Mesenchymal stem cell (in vitro differentiated cells and primary cell): ENCODE data around the gene OR5D16. TPM values are rescaled to one million over a fixed set of nuclear protein-coding genes. Genes with fewer than 3 reads are reported as not detected.
"Not testable (repeated sequence)": the region's sequence is repeated elsewhere in the genome, so short reads cannot be mapped to it uniquely, and the experiment has no call there.

Experiments
- DNase-seq: peaks from one replicate; pipeline ENCODE4 v3.0.0-alpha.2; 2013
- H2AFZ ChIP-seq: one replicate; pipeline ENCODE4 v1.6.1; 2013; ENCODE audit warnings: low read depth, mild to moderate bottlenecking, control low read depth, inconsistent platforms, low read length, moderate library complexity
- H2AK5ac ChIP-seq: 2 replicates; pipeline ENCODE4 v1.6.1; 2013; ENCODE audit warnings: low read length, moderate library complexity, mild to moderate bottlenecking, inconsistent platforms; ENCODE audit not compliant: severe bottlenecking
- H2BK120ac ChIP-seq: one replicate; pipeline ENCODE4 v1.6.1; 2013; ENCODE audit warnings: low read depth, mild to moderate bottlenecking, inconsistent platforms, low read length, moderate library complexity
- H2BK12ac ChIP-seq, 2 experiments: one replicate each; pipeline ENCODE4 v1.6.1; 2013; ENCODE audit warnings: inconsistent platforms in 2 of 2, low read length in 2 of 2, mild to moderate bottlenecking in 2 of 2, moderate library complexity in 2 of 2, control low read depth in 1 of 2
- H2BK15ac ChIP-seq: one replicate; pipeline ENCODE4 v1.6.1; 2013; ENCODE audit warnings: mild to moderate bottlenecking, low read depth, inconsistent platforms; ENCODE audit not compliant: poor library complexity, severe bottlenecking
- H2BK5ac ChIP-seq: 2 replicates; pipeline ENCODE4 v1.6.1; 2013; ENCODE audit warnings: low read depth, mild to moderate bottlenecking, low read length, control low read depth, inconsistent platforms; ENCODE audit not compliant: poor library complexity, severe bottlenecking
- H3K14ac ChIP-seq, 2 experiments: one replicate each; pipeline ENCODE4 v1.6.1; 2013; ENCODE audit warnings: inconsistent platforms in 2 of 2, low read length in 2 of 2, control low read depth in 1 of 2, mild to moderate bottlenecking in 1 of 2, moderate library complexity in 1 of 2
- H3K18ac ChIP-seq, 2 experiments: one replicate each; pipeline ENCODE4 v1.6.1; 2013; ENCODE audit warnings: inconsistent platforms in 2 of 2, low read length in 2 of 2, control low read depth in 1 of 2, low read depth in 1 of 2, mild to moderate bottlenecking in 1 of 2
- H3K23ac ChIP-seq, 2 experiments: one replicate each; pipeline ENCODE4 v1.6.1; 2013; ENCODE audit warnings: inconsistent platforms in 2 of 2, low read length in 2 of 2, mild to moderate bottlenecking in 2 of 2, moderate library complexity in 2 of 2, control low read depth in 1 of 2
- H3K27ac ChIP-seq: 2 replicates; pipeline ENCODE4 v1.5.1; 2013; ENCODE audit warnings: mild to moderate bottlenecking, moderate library complexity, low read length, control low read depth, inconsistent platforms; ENCODE audit not compliant: poor library complexity, severe bottlenecking
- H3K27me3 ChIP-seq, 2 experiments: 2 replicates each; pipeline versions ENCODE4 v1.6.1 to v1.7.0; 2013; ENCODE audit warnings: low read length in 2 of 2, mild to moderate bottlenecking in 2 of 2, moderate library complexity in 2 of 2, control low read depth in 1 of 2, inconsistent platforms in 1 of 2; ENCODE audit not compliant: control insufficient read depth in 1 of 2, insufficient read depth in 1 of 2
- H3K36me3 ChIP-seq, 2 experiments: 2 replicates each; pipeline versions ENCODE4 v1.6.1 to v1.7.0; 2013; ENCODE audit warnings: low read length in 2 of 2, control low read depth in 1 of 2, inconsistent platforms in 1 of 2, low read depth in 1 of 2, mild to moderate bottlenecking in 1 of 2; ENCODE audit not compliant: insufficient read depth in 2 of 2, control insufficient read depth in 1 of 2
- H3K4ac ChIP-seq, 2 experiments: one replicate each; pipeline ENCODE4 v1.6.1; 2013; ENCODE audit warnings: inconsistent platforms in 2 of 2, low read length in 2 of 2, mild to moderate bottlenecking in 2 of 2, moderate library complexity in 2 of 2, control low read depth in 1 of 2, low read depth in 1 of 2
- H3K4me1 ChIP-seq: 2 replicates; pipeline ENCODE4 v1.6.1; 2013; ENCODE audit warnings: low read depth, low read length, control low read depth; ENCODE audit not compliant: control insufficient read depth, insufficient read depth
- H3K4me2 ChIP-seq: 2 replicates; pipeline ENCODE4 v1.6.1; 2013; ENCODE audit warnings: low read length, mild to moderate bottlenecking, inconsistent platforms; ENCODE audit not compliant: poor library complexity, severe bottlenecking
- H3K4me3 ChIP-seq, 2 experiments: 2 replicates each; pipeline versions ENCODE4 v1.5.1 to v1.7.0; 2013; ENCODE audit warnings: low read length in 2 of 2, mild to moderate bottlenecking in 2 of 2, control low read depth in 1 of 2, low read depth in 1 of 2; ENCODE audit not compliant: insufficient read depth in 1 of 2
- H3K79me1 ChIP-seq: replicated peaks from 2 replicates; pipeline ENCODE4 v1.6.1; 2013; ENCODE audit warnings: mild to moderate bottlenecking, control low read depth, low read length, inconsistent platforms; ENCODE audit not compliant: poor library complexity, severe bottlenecking
- H3K9ac ChIP-seq: 2 replicates; pipeline ENCODE4 v1.7.0; 2013; ENCODE audit warnings: mild to moderate bottlenecking, low read length, moderate library complexity
- H3K9me3 ChIP-seq: 2 replicates; pipeline ENCODE4 v1.7.0; 2013; ENCODE audit warnings: mild to moderate bottlenecking, low read length; ENCODE audit not compliant: control insufficient read depth
- H4K8ac ChIP-seq: one replicate; pipeline ENCODE4 v1.6.1; 2013; ENCODE audit warnings: inconsistent platforms, mild to moderate bottlenecking, low read length, moderate library complexity
- H4K91ac ChIP-seq: one replicate; pipeline ENCODE4 v1.6.1; 2013; ENCODE audit warnings: mild to moderate bottlenecking, low read length, inconsistent platforms
- WGBS: methylation state at CpG from one replicate; pipeline ENCODE4 v1.1.7; 2013; ENCODE audit warnings: mixed read lengths; 5-methylcytosine and 5-hydroxymethylcytosine counted together
- small RNA-seq: library from polyadenylated mRNA; stranded (forward); fragments of <200 nt; extraction: miRNeasy Mini kit (QIAGEN cat#:217004); gene quantifications from one replicate; pipeline ENCODE3, GENCODE V24; 2013; ENCODE audit warnings: low read depth

The OR5D16 gene

GRCh38 chr11:55884995-55885394 lies 46.4 kb downstream of the OR5D16 start:
- WGBS = 70% methylated on average over 4 of the region's 4 CpGs
- DNase-seq = not testable (repeated sequence)

GRCh38 chr11:55885481-55885880 lies 46.9 kb downstream of the OR5D16 start:
- not testable (repeated sequence) for H3K79me1 ChIP-seq, H2AK5ac ChIP-seq, H3K4me3 ChIP-seq, H2BK5ac ChIP-seq, H2BK12ac ChIP-seq, H2BK15ac ChIP-seq, H3K36me3 ChIP-seq, H3K9ac ChIP-seq, H2AFZ ChIP-seq, H3K14ac ChIP-seq, H3K23ac ChIP-seq, H3K18ac ChIP-seq, DNase-seq, H3K4me2 ChIP-seq, H3K4me1 ChIP-seq, H4K8ac ChIP-seq, H3K9me3 ChIP-seq, H3K27ac ChIP-seq, H4K91ac ChIP-seq, H3K4ac ChIP-seq, H2BK120ac ChIP-seq, H3K27me3 ChIP-seq
- WGBS = 88% methylated on average over 9 of the region's 9 CpGs

More at GRCh38 chr11:55884995-55885394, 46.4 kb downstream of the OR5D16 start:
- H2AFZ ChIP-seq, H3K79me1 ChIP-seq, H2BK120ac ChIP-seq, H3K4me2 ChIP-seq, H4K8ac ChIP-seq, H3K4me1 ChIP-seq, H3K9ac ChIP-seq, H2AK5ac ChIP-seq, H3K23ac ChIP-seq, H3K4me3 ChIP-seq, H3K27ac ChIP-seq, H2BK5ac ChIP-seq, H2BK12ac ChIP-seq, H3K9me3 ChIP-seq, H2BK15ac ChIP-seq, H3K14ac ChIP-seq, H4K91ac ChIP-seq, H3K27me3 ChIP-seq, H3K4ac ChIP-seq, H3K18ac ChIP-seq, H3K36me3 ChIP-seq: not testable (repeated sequence)

Small RNA genes within 50 kb of the gene (small RNA-seq; reads per million reads assigned to genes)
- not detected for gene AC036111.3
